ENCODE results near the gene RNF135.

- no peak for TF ChIP-seq CTCF (IDR thresholded peaks at IDR 0.05)
- TF ChIP-seq POLR2A (IDR thresholded peaks at IDR 0.05), result no peak
Observed at GRCh38 chr17:31031841-31032240, 61.0 kb downstream of the RNF135 start.
